ENCODE results near the gene PIP. TPM values are rescaled to one million over a fixed set of nuclear protein-coding genes. Genes with fewer than 3 reads are reported as not detected.

The PIP gene
- total and polyA plus RNA-seq, 10 donors: not detected

GRCh38 chr7:143126146-143126545 is 5.7 kb upstream of the PIP start:
- TF ChIP-seq CTCF (IDR thresholded peaks at IDR 0.05 in 8 of 11, conservative IDR thresholded peaks at IDR 0.05 in 3 of 11) (no peak), POLR2AphosphoS5 (IDR thresholded peaks at IDR 0.05) (no peak), POLR2A (IDR thresholded peaks at IDR 0.05) (no peak)
- WGBS, 5 donors: 7 to 23% (median 19%) methylated on average over 1 of the region's 1 CpG
- H3K4me1 ChIP-seq: peaks cover 0 to 10% (median 5%) of the 10 kb centered on the region in 6 donors
- DNase-seq: no peak
- peaks cover 0 to 48% (median 41%) of the 10 kb centered on the region in 8 donors for H3K9me3 ChIP-seq
- H3K4me3 ChIP-seq: no peak overlapping the region
- intact Hi-C loops (cut with DNase I; ENCODE audit: low total_unique reads): no loop called here
- H3K27me3 ChIP-seq (replicated peaks in 1 of 7): no peaks in the 10 kb centered on the region
- no peak overlapping the region for H3K27ac ChIP-seq
- no peaks in the 10 kb centered on the region for H3K36me3 ChIP-seq

- H3K4me1 ChIP-seq: peaks cover 0 to 10% (median 5%) of the 10 kb centered on the region in 6 donors
- H3K36me3 ChIP-seq: no peaks in the 10 kb centered on the region
- no peak overlapping the region for H3K4me3 ChIP-seq
- no peak for TF ChIP-seq POLR2A (IDR thresholded peaks at IDR 0.05)
- H3K27ac ChIP-seq: no peak overlapping the region
- DNase-seq: no peak
- H3K9me3 ChIP-seq: peaks cover 0 to 22% (median 18%) of the 10 kb centered on the region in 8 donors
- WGBS, 5 donors: 78 to 94% (median 84%) methylated on average over 3 of the region's 3 CpGs
- intact Hi-C loops (cut with DNase I; ENCODE audit: low total_unique reads): no loop called here
- H3K27me3 ChIP-seq (replicated peaks in 1 of 7): no peaks in the 10 kb centered on the region
These were observed 2.8 kb upstream of the PIP start for GRCh38 chr7:143129051-143129450.

DNA sequence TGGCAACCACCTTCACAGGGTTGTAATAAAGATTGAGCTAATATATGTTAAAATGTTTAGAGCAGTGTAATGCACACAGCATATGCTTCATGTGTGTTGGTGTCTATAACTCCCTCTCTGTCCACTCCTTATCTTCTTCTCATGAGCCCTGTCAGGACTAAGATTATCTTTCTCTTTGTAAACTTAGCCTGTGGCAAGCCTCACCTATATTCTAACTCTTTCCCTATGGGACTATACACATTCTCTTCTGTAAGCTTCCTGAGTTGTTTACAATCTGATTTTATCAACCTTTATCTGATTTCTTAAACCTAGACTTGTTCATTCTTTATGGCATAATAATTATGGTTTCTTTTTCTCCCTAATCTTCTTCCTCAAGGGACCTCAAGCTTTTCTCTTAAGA is 2.4 kb upstream of the PIP start:
- intact Hi-C loops (cut with DNase I; ENCODE audit: low total_unique reads): no loop called here
- Histone ChIP-seq H3K27ac (no peak overlapping the region), H3K9me3 (peaks cover 0 to 18% (median 14%) of the 10 kb centered on the region in 8 donors), H3K4me3 (no peak overlapping the region), H3K4me1 (peaks cover 0 to 10% (median 5%) of the 10 kb centered on the region in 6 donors), H3K36me3 (no peaks in the 10 kb centered on the region), H3K27me3 (replicated peaks in 1 of 7) (no peaks in the 10 kb centered on the region)
- TF ChIP-seq CTCF (IDR thresholded peaks at IDR 0.05 in 8 of 11, conservative IDR thresholded peaks at IDR 0.05 in 3 of 11) (no peak), POLR2AphosphoS5 (IDR thresholded peaks at IDR 0.05) (no peak), POLR2A (IDR thresholded peaks at IDR 0.05) (no peak)
- DNase-seq: no peak

DNA sequence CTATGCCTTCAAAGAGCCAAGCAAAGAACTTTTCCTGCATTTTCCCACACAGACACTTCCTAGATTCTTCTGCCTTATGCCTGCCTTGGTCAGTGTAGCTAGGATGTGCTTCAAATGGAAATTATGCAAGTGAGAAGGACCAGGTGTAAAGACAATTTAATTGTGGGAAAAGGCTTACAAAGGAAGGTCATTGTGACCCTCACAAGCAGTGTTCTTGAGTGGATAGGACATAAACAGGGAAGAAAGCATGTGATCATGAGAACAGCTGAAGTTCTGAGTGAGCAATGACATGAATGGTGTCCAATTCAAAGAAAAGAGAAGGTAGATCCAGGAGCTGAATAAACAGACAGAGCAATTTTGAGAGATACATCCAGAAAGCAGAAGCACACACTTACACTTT is 1.3 kb upstream of the PIP start:
- Histone ChIP-seq H3K4me3 (no peak overlapping the region), H3K4me1 (peaks cover 0 to 10% (median 5%) of the 10 kb centered on the region in 6 donors)
- TF ChIP-seq POLR2AphosphoS5 (IDR thresholded peaks at IDR 0.05) (no peak), POLR2A (IDR thresholded peaks at IDR 0.05) (no peak), CTCF (IDR thresholded peaks at IDR 0.05 in 8 of 11, conservative IDR thresholded peaks at IDR 0.05 in 3 of 11) (no peak)

GRCh38 chr7:143147070-143147469 is 15.2 kb downstream of the PIP start:
- Histone ChIP-seq H3K27me3 (replicated peaks in 1 of 7) (no peaks in the 10 kb centered on the region), H3K4me1 (no peaks in the 10 kb centered on the region), H3K36me3 (no peaks in the 10 kb centered on the region), H3K27ac (no peak overlapping the region), H3K4me3 (no peak overlapping the region), H3K9me3 (peaks cover 0 to 15% (median 4%) of the 10 kb centered on the region in 8 donors)
- intact Hi-C loops (cut with DNase I; ENCODE audit: low total_unique reads): no loop called here
- DNase-seq: no peak
- TF ChIP-seq POLR2A (IDR thresholded peaks at IDR 0.05) (no peak), POLR2AphosphoS5 (IDR thresholded peaks at IDR 0.05) (no peak), CTCF (IDR thresholded peaks at IDR 0.05 in 8 of 11, conservative IDR thresholded peaks at IDR 0.05 in 3 of 11) (no peak)

More for the DNA sequence above, 1.3 kb upstream of the PIP start:
- no peak for DNase-seq
- H3K36me3 ChIP-seq: no peaks in the 10 kb centered on the region
- intact Hi-C loops (cut with DNase I; ENCODE audit: low total_unique reads): no loop called here
- H3K27me3 ChIP-seq (replicated peaks in 1 of 7): no peaks in the 10 kb centered on the region
- H3K9me3 ChIP-seq: peaks cover 0 to 8% (median 3%) of the 10 kb centered on the region in 8 donors
- no peak overlapping the region for H3K27ac ChIP-seq
